ENCODE results near the gene CALCOCO1. TPM values are rescaled to one million over a fixed set of nuclear protein-coding genes. Genes with fewer than 3 reads are reported as not detected.
A peak's percentile ranks its signal among the peaks of the same experiment; 100 is the strongest.

Gene CALCOCO1
- total RNA-seq, 2 experiments from 2014 or later = 12.8 to 25.1 TPM

- TF ChIP-seq EZH2phosphoT487 (IDR thresholded peaks at IDR 0.05; ENCODE audit: borderline replicate concordance, low read depth, low read length) = no peak
- intact Hi-C loops (cut with micrococcal nuclease; ENCODE audit: unreplicated experiment) = no loop called here
- Histone ChIP-seq H3K4me1 (ENCODE audit: insufficient read depth, low read length, poor library complexity, severe bottlenecking) (peaks cover 3% of the 10 kb centered on the region), H4K20me1 (ENCODE audit: insufficient read depth, low read length) (no peaks in the 10 kb centered on the region), H3K4me2 (ENCODE audit: low read length) (no peak overlapping the region), H3K27ac (ENCODE audit: low read depth, low read length, poor library complexity, severe bottlenecking) (no peak overlapping the region), H3K9me2 (ENCODE audit: insufficient read depth, low read length) (no peaks in the 10 kb centered on the region), H3K36me3 (ENCODE audit: insufficient read depth, low read length) (no peaks in the 10 kb centered on the region), H3K79me2 (ENCODE audit: insufficient read depth, low read depth, low read length) (no peaks in the 10 kb centered on the region), H3K4me3 (ENCODE audit: low read depth, low read length, poor library complexity, severe bottlenecking) (no peak overlapping the region), H2AFZ (ENCODE audit: low read length) (no peak overlapping the region), H3K9me3 (ENCODE audit: low read length) (no peaks in the 10 kb centered on the region)
- no TSS peak for BruUV-seq (replicated peaks)
- ChIA-PET POLR2A (interaction anchor here (0.6 to 1.5 kb wide), 5 partner anchors 12 to 174 kb away, joined by 3 to 4 read pairs (median 3); no protein-coding TSS in a partner anchor), CTCF (ENCODE audit: unreplicated experiment) (interaction anchor here (0.6 to 1.6 kb wide), 2 partner anchors 10 to 195 kb away, joined by 3 to 5 read pairs; no protein-coding TSS in a partner anchor)
- DNase-seq (ENCODE audit: low spot score) = no peak
Measured at GRCh38 chr12:53733051-53733806, 6.0 kb upstream of the CALCOCO1 start.

DNA sequence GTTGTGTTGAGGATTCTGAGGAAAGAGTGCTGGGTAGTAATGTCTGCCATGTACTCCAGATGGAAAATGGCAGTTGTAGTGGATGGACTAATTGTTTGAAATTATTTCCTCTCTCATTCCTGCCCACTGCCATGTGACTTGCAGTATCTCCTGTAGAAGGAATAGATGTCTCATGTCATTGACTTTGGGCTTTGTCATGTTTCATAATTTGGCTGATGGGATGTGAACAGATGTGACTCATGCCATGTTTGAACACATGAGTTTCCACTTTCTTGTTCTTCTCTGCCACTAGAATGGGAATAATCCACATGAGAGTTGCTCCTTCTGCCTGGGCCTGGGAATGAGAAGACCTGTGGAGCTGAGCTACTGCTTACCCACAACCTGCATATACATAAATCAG is 2.4 kb upstream of the CALCOCO1 start:
- Histone ChIP-seq H4K20me1 (ENCODE audit: insufficient read depth, low read length) (no peaks in the 10 kb centered on the region), H3K9me3 (ENCODE audit: low read length) (no peaks in the 10 kb centered on the region), H3K79me2 (ENCODE audit: insufficient read depth, low read depth, low read length) (no peaks in the 10 kb centered on the region), H3K9me2 (ENCODE audit: insufficient read depth, low read length) (no peaks in the 10 kb centered on the region), H3K4me1 (ENCODE audit: insufficient read depth, low read length, poor library complexity, severe bottlenecking) (peaks cover 20% of the 10 kb centered on the region), H3K27ac (ENCODE audit: low read depth, low read length, poor library complexity, severe bottlenecking) (no peak overlapping the region), H3K36me3 (ENCODE audit: insufficient read depth, low read length) (no peaks in the 10 kb centered on the region), H3K4me2 (ENCODE audit: low read length) (no peak overlapping the region), H3K4me3 (ENCODE audit: low read depth, low read length, poor library complexity, severe bottlenecking) (no peak overlapping the region), H2AFZ (ENCODE audit: low read length) (no peak overlapping the region)
- DNase-seq (ENCODE audit: low spot score) = no peak
- no TSS peak for BruUV-seq (replicated peaks)
- TF ChIP-seq CTCF (conservative IDR thresholded peaks at IDR 0.05; ENCODE audit: low read length) = no peak
- TF ChIP-seq EZH2phosphoT487 (IDR thresholded peaks at IDR 0.05; ENCODE audit: borderline replicate concordance, low read depth, low read length) = no peak
- POLR2A ChIA-PET = interaction anchor here (0.6 kb wide), 1 partner anchor 245 kb away, joined by 3 read pairs; no protein-coding TSS in a partner anchor
- CTCF ChIA-PET (ENCODE audit: unreplicated experiment) = interaction anchor here (1.1 kb wide), 1 partner anchor 17 kb away, joined by 8 read pairs; no protein-coding TSS in a partner anchor
- intact Hi-C loops (cut with micrococcal nuclease; ENCODE audit: unreplicated experiment) = no loop called here

DNA sequence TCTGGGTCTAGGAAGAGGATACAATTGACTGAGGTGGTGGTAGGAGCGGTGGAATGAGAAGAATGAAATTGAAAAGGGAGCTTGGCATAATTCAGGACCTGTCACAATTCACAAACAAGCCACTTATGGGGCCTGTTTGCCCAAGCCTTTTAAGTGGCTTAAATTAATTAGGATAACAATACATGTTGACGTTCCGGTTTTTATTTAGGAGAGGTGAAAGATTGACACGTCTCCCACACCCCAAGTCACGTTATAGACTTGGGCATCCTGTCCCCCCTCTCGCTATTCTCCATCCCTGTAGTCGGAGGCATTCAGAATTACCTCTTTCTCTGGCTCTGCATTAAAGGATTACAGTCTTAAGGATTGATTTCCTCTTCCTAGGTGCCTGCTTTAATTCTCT is 954 bp upstream of the CALCOCO1 start:
- Histone ChIP-seq H3K9me3 (ENCODE audit: low read length) (no peaks in the 10 kb centered on the region), H3K4me2 (ENCODE audit: low read length) (peak overlapping the region; percentile 78), H3K4me1 (ENCODE audit: insufficient read depth, low read length, poor library complexity, severe bottlenecking) (peaks cover 20% of the 10 kb centered on the region), H3K4me3 (ENCODE audit: low read depth, low read length, poor library complexity, severe bottlenecking) (peak overlapping the region; percentile 65), H2AFZ (ENCODE audit: low read length) (peak overlapping the region; percentile 95), H3K27ac (ENCODE audit: low read depth, low read length, poor library complexity, severe bottlenecking) (no peak overlapping the region), H3K9me2 (ENCODE audit: insufficient read depth, low read length) (no peaks in the 10 kb centered on the region), H3K36me3 (ENCODE audit: insufficient read depth, low read length) (no peaks in the 10 kb centered on the region), H4K20me1 (ENCODE audit: insufficient read depth, low read length) (no peaks in the 10 kb centered on the region), H3K79me2 (ENCODE audit: insufficient read depth, low read depth, low read length) (no peaks in the 10 kb centered on the region)
- intact Hi-C loops (cut with micrococcal nuclease; ENCODE audit: unreplicated experiment) = no loop called here
- ChIA-PET POLR2A (interaction anchor here (0.7 to 1.3 kb wide), 4 partner anchors 12 to 49 kb away, joined by 3 to 4 read pairs (median 3); no protein-coding TSS in a partner anchor), CTCF (ENCODE audit: unreplicated experiment) (interaction anchor here (2.2 kb wide), 1 partner anchor 18 kb away, joined by 7 read pairs; no protein-coding TSS in a partner anchor)
- no peak for DNase-seq (ENCODE audit: low spot score)
- BruUV-seq (replicated peaks) = no TSS peak
- TF ChIP-seq CTCF (conservative IDR thresholded peaks at IDR 0.05; ENCODE audit: low read length) (no peak), EZH2phosphoT487 (IDR thresholded peaks at IDR 0.05; ENCODE audit: borderline replicate concordance, low read depth, low read length) (no peak)

Data from OCI-LY7 (cell line).